Neuronal stem cell (in vitro differentiated cells): Measurements from ENCODE around the gene APCDD1.

Experiments used
- DNase-seq: peaks from one replicate; pipeline ENCODE4 v3.0.0-alpha.2; 2013; ENCODE audit warnings: low spot score
- H2AFZ ChIP-seq: one replicate; pipeline ENCODE4 v1.6.1; 2013; ENCODE audit warnings: mild to moderate bottlenecking, low read length, inconsistent platforms
- H2AK5ac ChIP-seq: 2 replicates; pipeline ENCODE4 v1.6.1; 2013; ENCODE audit warnings: low read depth, mild to moderate bottlenecking, inconsistent platforms, low read length, moderate library complexity, mixed read lengths
- H2BK120ac ChIP-seq: 2 replicates; pipeline ENCODE4 v1.6.1; 2013; ENCODE audit warnings: low read depth, mild to moderate bottlenecking, inconsistent platforms, low read length, moderate library complexity, mixed read lengths
- H2BK12ac ChIP-seq: one replicate; pipeline ENCODE4 v1.6.1; 2013; ENCODE audit warnings: low read length, inconsistent platforms
- H2BK15ac ChIP-seq: 2 replicates; pipeline ENCODE4 v1.6.1; 2013; ENCODE audit warnings: mild to moderate bottlenecking, low read length, inconsistent platforms, mixed read lengths
- H2BK5ac ChIP-seq: one replicate; pipeline ENCODE4 v1.6.1; 2013; ENCODE audit warnings: inconsistent platforms, mild to moderate bottlenecking, low read length, moderate library complexity
- H3K14ac ChIP-seq: one replicate; pipeline ENCODE4 v1.6.1; 2013; ENCODE audit warnings: low read length, inconsistent platforms
- H3K18ac ChIP-seq: 2 replicates; pipeline ENCODE4 v1.6.1; 2013; ENCODE audit warnings: low read length, inconsistent platforms
- H3K23ac ChIP-seq: 2 replicates; pipeline ENCODE4 v1.6.1; 2013; ENCODE audit warnings: low read depth, mild to moderate bottlenecking, mixed read lengths, low read length, inconsistent platforms; ENCODE audit not compliant: poor library complexity
- H3K27ac ChIP-seq: replicated peaks from 3 replicates; pipeline ENCODE4 v1.5.1; 2013; ENCODE audit warnings: low read length, inconsistent platforms
- H3K27me3 ChIP-seq, 3 experiments: 2 replicates each; pipeline ENCODE4 v1.6.1; 2013; ENCODE audit warnings: low read length in 3 of 3, mild to moderate bottlenecking in 2 of 3, inconsistent platforms in 1 of 3, low read depth in 1 of 3, mixed read lengths in 1 of 3, moderate library complexity in 1 of 3; ENCODE audit not compliant: control insufficient read depth in 3 of 3, insufficient read depth in 3 of 3
- H3K36me3 ChIP-seq, 2 donors: replicated peaks in 1 of 2; 2 replicates each; pipeline ENCODE4 v1.6.1; 2013; ENCODE audit warnings: low read length in 2 of 2; ENCODE audit not compliant: control insufficient read depth in 2 of 2, insufficient read depth in 2 of 2
- H3K4ac ChIP-seq: 2 replicates; pipeline ENCODE4 v1.6.1; 2013; ENCODE audit warnings: inconsistent platforms, mild to moderate bottlenecking, low read length, moderate library complexity
- H3K4me1 ChIP-seq, 2 donors: 1 replicate in 1 of 2; 2 replicates in 1 of 2; pipeline ENCODE4 v1.6.1; 2013; ENCODE audit warnings: low read length in 2 of 2, low read depth in 1 of 2; ENCODE audit not compliant: control insufficient read depth in 2 of 2, insufficient read depth in 1 of 2
- H3K4me2 ChIP-seq: one replicate; pipeline ENCODE4 v1.6.1; 2013; ENCODE audit warnings: mild to moderate bottlenecking, low read length, inconsistent platforms; ENCODE audit not compliant: insufficient read depth, poor library complexity, severe bottlenecking
- H3K4me3 ChIP-seq, 2 donors: 2 replicates each; pipeline ENCODE4 v1.5.1; 2013; ENCODE audit warnings: low read length in 2 of 2, mild to moderate bottlenecking in 2 of 2, inconsistent platforms in 1 of 2, moderate library complexity in 1 of 2
- H3K79me1 ChIP-seq: one replicate; pipeline ENCODE4 v1.6.1; 2013; ENCODE audit warnings: low read depth, mild to moderate bottlenecking, inconsistent platforms, low read length, moderate library complexity
- H3K9ac ChIP-seq: one replicate; pipeline ENCODE4 v1.6.1; 2013; ENCODE audit warnings: mild to moderate bottlenecking, low read depth, low read length, inconsistent platforms; ENCODE audit not compliant: poor library complexity
- H3K9me3 ChIP-seq, 2 donors: replicated peaks in 1 of 2; 2 replicates each; pipeline versions ENCODE3 to v1.6.1; 2013; ENCODE audit warnings: low read length in 2 of 2, mild to moderate bottlenecking in 2 of 2, inconsistent platforms in 1 of 2, low read depth in 1 of 2, mixed read lengths in 1 of 2, moderate library complexity in 1 of 2; ENCODE audit not compliant: control insufficient read depth in 2 of 2, insufficient read depth in 1 of 2
- H4K8ac ChIP-seq: one replicate; pipeline ENCODE4 v1.6.1; 2013; ENCODE audit warnings: low read depth, mild to moderate bottlenecking, inconsistent platforms, low read length, moderate library complexity
- H4K91ac ChIP-seq: one replicate; pipeline ENCODE4 v1.6.1; 2013; ENCODE audit warnings: low read length, low read depth, mild to moderate bottlenecking, inconsistent platforms; ENCODE audit not compliant: poor library complexity
- WGBS, 2 donors: extraction: QIAGEN DNeasy Blood & Tissue Kit; methylation state at CpG; one replicate each; pipeline ENCODE4 v1.1.7; 2013; ENCODE audit warnings: missing lambda C conversion rate in 2 of 2, mixed read lengths in 1 of 2; ENCODE audit not compliant: insufficient read length in 2 of 2, insufficient replicate concordance in 1 of 2; ENCODE audit errors: extremely low coverage in 2 of 2; 5-methylcytosine and 5-hydroxymethylcytosine counted together

Gene APCDD1

GRCh38 chr18:10514082-10514481, 59.6 kb downstream of the APCDD1 start:
- Histone ChIP-seq H3K27ac (no peak overlapping the region), H3K36me3 (no peaks in the 10 kb centered on the region), H2BK12ac (no peak overlapping the region), H2BK5ac (no peak overlapping the region), H2AK5ac (no peak overlapping the region), H3K4me1 (peaks cover 0 to 4% of the 10 kb centered on the region in 2 donors), H4K91ac (no peak overlapping the region), H3K23ac (no peak overlapping the region), H3K4ac (no peak overlapping the region), H3K9me3 (peaks cover 0 to 4% of the 10 kb centered on the region in 2 donors), H3K18ac (no peak overlapping the region), H3K9ac (no peak overlapping the region), H3K4me3 (no peak overlapping the region), H3K27me3 (no peaks in the 10 kb centered on the region), H3K14ac (no peak overlapping the region), H2AFZ (no peak overlapping the region), H2BK15ac (no peak overlapping the region), H3K4me2 (no peak overlapping the region), H4K8ac (no peak overlapping the region), H2BK120ac (no peak overlapping the region), H3K79me1 (no peaks in the 10 kb centered on the region)
- WGBS, 2 donors: no CpG with 5 or more reads among the region's 3 CpGs
- no peak for DNase-seq

- Histone ChIP-seq H3K18ac (no peak overlapping the region), H4K91ac (no peak overlapping the region), H3K4me3 (no peak overlapping the region), H3K4me2 (no peak overlapping the region), H2BK12ac (no peak overlapping the region), H3K27ac (no peak overlapping the region), H3K4ac (no peak overlapping the region), H2AFZ (no peak overlapping the region), H3K36me3 (no peaks in the 10 kb centered on the region), H3K9me3 (peaks cover 0 to 4% of the 10 kb centered on the region in 2 donors), H3K4me1 (peaks cover 0 to 6% of the 10 kb centered on the region in 2 donors), H3K27me3 (no peaks in the 10 kb centered on the region), H4K8ac (no peak overlapping the region), H3K9ac (no peak overlapping the region), H2AK5ac (no peak overlapping the region), H2BK120ac (no peak overlapping the region), H3K23ac (no peak overlapping the region), H3K14ac (no peak overlapping the region), H2BK5ac (no peak overlapping the region), H3K79me1 (no peaks in the 10 kb centered on the region), H2BK15ac (no peak overlapping the region)
- no peak for DNase-seq
Measured at GRCh38 chr18:10514601-10515000, 60.2 kb downstream of the APCDD1 start.

- DNase-seq: no peak
- Histone ChIP-seq H2BK12ac (no peak overlapping the region), H2AFZ (no peak overlapping the region), H3K18ac (no peak overlapping the region), H2AK5ac (no peak overlapping the region), H3K4me3 (no peak overlapping the region), H3K36me3 (no peaks in the 10 kb centered on the region), H3K9me3 (peaks cover 0 to 4% of the 10 kb centered on the region in 2 donors), H3K27ac (no peak overlapping the region), H3K9ac (no peak overlapping the region), H3K4ac (no peak overlapping the region), H2BK120ac (no peak overlapping the region), H3K4me1 (peaks cover 0 to 6% of the 10 kb centered on the region in 2 donors), H3K23ac (no peak overlapping the region), H3K14ac (no peak overlapping the region), H3K79me1 (no peaks in the 10 kb centered on the region), H4K8ac (no peak overlapping the region), H4K91ac (no peak overlapping the region), H2BK5ac (no peak overlapping the region), H2BK15ac (no peak overlapping the region), H3K4me2 (no peak overlapping the region), H3K27me3 (no peaks in the 10 kb centered on the region)
- no CpG with 5 or more reads among the region's 4 CpGs for WGBS, 2 donors
Measured at GRCh38 chr18:10515456-10515855, 61.0 kb downstream of the APCDD1 start.

- H3K27ac ChIP-seq: no peak overlapping the region
- H2AK5ac ChIP-seq: no peak overlapping the region
- H3K4ac ChIP-seq: no peak overlapping the region
- H3K9ac ChIP-seq: no peak overlapping the region
- no peak overlapping the region for H3K4me2 ChIP-seq
- no peak overlapping the region for H3K14ac ChIP-seq
- no peaks in the 10 kb centered on the region for H3K36me3 ChIP-seq
- no peak for DNase-seq
- H2BK120ac ChIP-seq: no peak overlapping the region
- H3K9me3 ChIP-seq: peaks cover 0 to 4% of the 10 kb centered on the region in 2 donors
- no peak overlapping the region for H3K4me3 ChIP-seq
- no peaks in the 10 kb centered on the region for H3K27me3 ChIP-seq
- no peak overlapping the region for H2BK12ac ChIP-seq
- H3K23ac ChIP-seq: no peak overlapping the region
- no peak overlapping the region for H3K18ac ChIP-seq
- WGBS, 2 donors: no CpG with 5 or more reads among the region's 2 CpGs
- H2BK5ac ChIP-seq: no peak overlapping the region
- H3K79me1 ChIP-seq: no peaks in the 10 kb centered on the region
- H4K8ac ChIP-seq: no peak overlapping the region
- H2BK15ac ChIP-seq: no peak overlapping the region
- H3K4me1 ChIP-seq: peaks cover 0 to 6% of the 10 kb centered on the region in 2 donors
- H4K91ac ChIP-seq: no peak overlapping the region
- no peak overlapping the region for H2AFZ ChIP-seq
Measured at GRCh38 chr18:10516078-10516477, 61.6 kb downstream of the APCDD1 start.
